HG02678 (cell line): Measurements from ENCODE around the gene PHF14.

Source experiments
- ATAC-seq: cut with Tn5 transposase; IDR thresholded peaks from one replicate; pipeline ENCODE4 v1.9.1; 2021; ENCODE audit warnings: mild to moderate bottlenecking, moderate library complexity; ENCODE audit not compliant: unreplicated experiment

Gene PHF14

DNA sequence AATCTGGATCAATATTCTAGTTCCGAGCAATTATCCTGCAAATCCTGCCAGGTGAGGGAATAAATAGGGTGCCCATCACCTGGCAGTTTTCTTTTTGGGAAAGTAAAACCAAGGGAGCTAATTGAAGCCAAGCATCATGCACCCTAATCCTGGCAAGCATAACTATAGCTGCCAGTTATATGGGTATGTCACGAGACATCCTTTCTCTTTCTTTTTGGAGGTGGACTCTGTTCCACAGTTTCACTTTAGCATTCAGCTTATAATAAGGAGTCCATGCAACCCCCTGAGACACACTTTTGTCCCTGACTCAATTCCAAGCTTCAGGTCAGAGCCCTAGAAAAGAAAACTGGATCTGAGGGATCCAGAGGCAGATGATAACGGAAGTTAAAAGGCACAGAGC is 222.5 kb downstream of the PHF14 start:
- no peak for ATAC-seq

DNA sequence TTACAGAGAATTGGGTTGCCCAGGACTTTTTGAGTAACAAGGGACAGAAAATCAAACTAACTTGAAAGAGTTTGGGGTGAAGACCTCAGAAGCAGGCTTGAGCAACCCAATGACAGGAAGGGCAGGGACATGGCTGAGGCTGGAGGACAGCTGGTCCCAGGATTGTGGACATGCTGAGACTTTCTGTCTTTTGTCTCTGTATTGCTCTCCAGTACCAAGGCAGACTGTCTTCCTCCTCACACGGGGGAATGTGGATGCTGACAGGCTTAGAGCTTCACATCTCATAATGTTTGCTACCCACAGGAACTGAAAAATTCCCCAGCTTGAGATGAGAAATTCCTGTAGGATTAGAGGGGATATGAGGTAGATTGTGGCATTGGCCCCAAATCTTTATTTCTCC is 229.6 kb downstream of the PHF14 start:
- ATAC-seq, result no peak

DNA sequence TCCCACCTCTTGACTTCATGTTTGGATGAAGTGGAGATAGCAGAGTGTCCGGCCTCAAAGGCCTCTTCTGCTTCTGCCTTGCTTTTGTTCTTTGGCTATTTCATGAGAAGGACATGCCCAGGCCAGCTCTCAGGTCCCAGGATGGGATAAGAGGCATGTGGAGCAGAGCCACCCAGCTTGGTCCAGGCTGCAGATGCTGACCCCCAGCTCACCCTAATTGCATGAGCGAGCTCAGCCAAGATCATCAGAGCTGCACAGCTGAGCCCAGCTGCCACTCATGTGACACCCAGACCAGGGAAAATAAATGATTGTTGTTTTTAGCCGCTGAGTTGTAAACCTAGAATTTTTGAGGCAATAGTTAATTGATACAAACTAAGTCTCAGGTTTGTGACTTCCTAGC is 230.0 kb downstream of the PHF14 start:
- no peak for ATAC-seq

DNA sequence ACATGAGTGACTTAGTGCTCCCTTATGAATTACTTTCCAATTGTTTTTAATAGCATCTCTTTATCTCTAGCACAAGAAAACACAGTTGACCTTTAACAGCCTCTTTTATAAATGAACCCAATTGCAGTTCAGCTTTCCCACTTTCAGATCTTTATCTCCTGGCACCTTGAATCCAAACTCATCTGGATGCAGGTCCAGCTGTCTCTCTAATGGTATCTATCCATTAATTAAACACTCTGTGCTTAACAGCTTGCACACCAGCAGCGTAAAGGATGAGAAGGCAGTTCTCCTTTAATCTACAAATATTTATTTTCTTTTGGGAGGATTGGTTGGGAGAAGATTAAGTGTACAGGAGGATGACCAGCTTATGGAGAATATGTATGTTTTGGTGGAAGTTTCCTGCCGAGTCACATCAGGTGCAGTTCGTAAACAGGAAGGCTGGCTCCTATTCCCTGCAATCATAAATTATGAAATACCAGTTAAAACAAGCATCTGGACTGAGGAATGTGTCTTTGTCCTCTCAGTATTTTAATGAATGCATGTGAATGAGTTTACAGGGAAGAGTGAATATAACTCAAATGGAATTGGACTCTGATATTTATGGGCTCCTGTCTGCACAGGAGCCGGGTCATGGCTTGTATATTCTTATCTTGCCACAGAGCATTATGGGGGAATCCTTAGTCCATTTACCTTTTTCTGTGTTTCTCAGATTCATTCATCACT is 232.7 kb downstream of the PHF14 start:
- no peak for ATAC-seq

DNA sequence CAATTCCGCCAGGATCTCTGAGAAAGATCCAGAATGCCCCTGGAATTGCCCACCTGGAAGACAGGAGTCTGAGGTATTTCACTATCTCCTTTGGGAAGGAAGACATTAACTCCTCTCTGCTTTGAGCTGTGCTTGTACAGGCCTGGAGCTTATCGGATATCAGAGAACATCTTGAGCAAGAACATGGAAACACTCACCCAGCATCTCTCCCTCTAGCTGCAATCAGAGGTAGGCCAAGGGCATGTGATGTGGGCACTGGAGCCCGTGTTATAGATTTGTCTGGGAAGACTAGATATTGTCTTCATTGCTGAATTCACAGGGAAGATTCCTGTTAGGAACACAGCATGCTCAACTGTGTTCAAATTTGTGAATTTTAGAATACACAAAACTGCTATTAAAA is 233.9 kb downstream of the PHF14 start:
- ATAC-seq, result no peak

DNA sequence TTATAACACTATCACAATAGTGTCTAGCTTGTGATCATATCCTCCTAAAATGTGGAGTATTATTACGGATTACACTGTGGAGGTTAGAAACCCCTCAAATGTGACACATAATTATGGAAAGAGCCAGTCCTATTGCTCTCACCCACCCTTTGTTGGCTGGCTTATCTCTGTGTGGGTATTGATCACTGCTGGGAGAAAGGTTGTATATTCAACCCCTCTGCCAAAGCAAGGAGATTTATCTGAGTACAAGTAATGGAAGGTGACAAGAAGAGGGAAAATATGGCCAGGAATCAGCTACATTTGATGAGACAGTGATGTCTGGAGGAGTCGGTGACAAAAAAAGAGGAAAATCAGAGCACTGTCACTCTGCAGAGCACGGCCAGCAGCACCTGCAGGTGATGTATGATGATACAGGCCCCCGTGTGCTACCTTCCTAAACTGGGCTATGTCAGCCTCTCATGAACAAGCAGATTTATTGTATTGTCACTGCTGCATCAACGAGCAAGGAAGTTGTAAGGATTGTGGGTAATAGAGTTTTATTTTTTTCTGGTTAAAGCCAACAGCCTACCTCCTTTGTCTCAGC is 235.3 kb downstream of the PHF14 start:
- no peak for ATAC-seq

DNA sequence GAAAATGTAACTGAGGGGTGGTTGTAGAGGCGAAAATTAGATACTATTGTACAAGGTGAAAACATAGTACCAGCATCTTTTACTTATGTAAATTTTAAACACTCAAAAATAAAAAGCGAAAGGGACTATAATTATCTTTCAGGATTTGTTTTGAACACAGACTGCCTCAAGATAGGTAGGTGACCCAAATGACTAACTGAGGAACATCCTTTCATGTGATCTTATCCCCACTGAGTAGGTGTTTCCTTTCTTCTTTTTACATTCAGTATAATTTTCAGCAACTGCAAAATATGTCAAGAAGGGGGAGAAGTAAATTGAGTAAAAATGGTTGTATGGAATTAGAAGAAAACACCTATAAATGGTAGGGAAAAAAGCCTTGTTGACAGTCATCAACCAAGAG is 236.7 kb downstream of the PHF14 start:
- ATAC-seq, result no peak

DNA sequence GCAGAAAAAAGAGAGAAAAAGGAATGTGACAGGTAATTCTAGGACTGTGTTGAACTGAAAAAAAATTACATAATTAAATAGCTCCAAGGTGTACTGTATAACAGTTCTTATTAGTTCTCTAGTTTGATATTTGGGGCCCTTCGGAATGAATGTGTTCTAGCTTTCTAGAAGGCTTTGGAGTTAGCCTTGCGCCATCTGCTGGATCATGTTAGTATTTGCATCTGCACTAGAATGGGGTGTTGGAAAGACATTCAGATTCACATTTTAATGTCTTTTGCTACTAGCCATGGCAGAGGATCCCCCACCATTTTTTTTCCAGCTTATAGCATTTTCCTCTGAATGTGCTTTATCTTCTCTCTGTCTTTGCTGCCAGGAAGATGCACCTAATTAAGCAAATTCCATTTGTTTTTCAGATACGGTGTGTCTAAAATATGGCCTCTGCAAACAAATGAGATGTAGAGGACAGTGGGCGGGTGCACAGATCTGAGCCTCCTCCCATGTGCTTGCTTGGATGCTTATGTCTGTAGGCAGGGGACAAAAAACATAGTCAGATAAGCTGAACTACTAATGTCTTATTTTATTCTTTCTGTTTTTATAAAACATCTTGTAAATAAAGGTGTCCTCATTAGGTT is 238.5 kb downstream of the PHF14 start:
- ATAC-seq, result peak; percentile 85

DNA sequence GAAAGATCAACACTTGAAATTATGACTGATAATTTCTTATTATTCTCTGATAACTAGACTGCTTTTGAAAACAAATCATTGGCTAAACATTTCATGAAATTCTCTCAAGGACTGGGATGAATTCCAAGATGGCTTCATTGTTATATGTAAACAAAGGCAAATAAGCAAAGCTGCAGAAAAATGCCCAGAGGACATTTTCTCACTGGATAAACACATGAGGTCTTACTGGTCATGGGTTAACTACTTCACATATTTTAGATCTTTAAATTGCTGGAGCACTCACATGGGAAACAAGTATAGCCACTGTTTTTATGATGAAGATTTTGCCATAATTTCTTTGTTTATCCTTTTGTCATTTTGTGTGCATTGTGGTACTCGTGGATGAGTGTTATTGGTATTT is 239.1 kb downstream of the PHF14 start:
- no peak for ATAC-seq

DNA sequence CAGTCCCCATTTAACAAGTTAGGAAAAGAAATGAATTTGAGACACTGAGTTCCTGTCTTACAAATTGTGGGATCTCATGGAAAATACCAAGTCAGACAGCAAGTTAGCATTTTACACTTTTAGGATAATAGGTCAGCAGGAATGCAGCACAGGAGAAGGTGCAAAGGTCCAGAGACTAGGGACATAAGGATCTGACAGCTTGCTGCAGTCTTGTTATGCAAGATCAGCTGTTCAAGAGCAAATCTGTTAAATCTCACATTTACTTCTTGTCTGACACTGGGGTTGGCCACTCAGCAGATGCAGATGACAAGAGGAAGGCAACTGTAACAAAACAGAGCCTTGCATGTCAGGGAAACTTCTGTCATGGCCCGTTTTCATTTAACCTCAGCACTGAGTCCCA is 239.6 kb downstream of the PHF14 start:
- no peak for ATAC-seq

DNA sequence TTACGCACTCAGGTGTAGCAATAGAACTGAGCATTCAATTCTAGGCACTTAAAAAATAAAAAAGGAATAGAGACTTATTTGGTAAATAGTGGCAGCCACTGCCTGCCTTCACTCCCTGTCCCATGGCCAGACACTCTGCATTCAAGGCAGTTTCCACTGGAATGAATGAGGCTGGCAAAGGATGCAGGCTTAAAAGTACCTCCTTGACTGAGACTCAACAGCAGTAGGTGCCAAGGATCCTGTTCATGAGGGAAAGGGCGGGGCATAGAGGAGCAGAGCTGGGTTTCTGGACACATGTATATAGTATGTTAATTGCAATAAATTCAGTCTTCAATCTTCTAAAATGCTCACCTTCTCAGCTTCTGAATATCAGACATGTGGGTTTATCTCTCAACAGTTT is 242.6 kb downstream of the PHF14 start:
- ATAC-seq, result no peak

DNA sequence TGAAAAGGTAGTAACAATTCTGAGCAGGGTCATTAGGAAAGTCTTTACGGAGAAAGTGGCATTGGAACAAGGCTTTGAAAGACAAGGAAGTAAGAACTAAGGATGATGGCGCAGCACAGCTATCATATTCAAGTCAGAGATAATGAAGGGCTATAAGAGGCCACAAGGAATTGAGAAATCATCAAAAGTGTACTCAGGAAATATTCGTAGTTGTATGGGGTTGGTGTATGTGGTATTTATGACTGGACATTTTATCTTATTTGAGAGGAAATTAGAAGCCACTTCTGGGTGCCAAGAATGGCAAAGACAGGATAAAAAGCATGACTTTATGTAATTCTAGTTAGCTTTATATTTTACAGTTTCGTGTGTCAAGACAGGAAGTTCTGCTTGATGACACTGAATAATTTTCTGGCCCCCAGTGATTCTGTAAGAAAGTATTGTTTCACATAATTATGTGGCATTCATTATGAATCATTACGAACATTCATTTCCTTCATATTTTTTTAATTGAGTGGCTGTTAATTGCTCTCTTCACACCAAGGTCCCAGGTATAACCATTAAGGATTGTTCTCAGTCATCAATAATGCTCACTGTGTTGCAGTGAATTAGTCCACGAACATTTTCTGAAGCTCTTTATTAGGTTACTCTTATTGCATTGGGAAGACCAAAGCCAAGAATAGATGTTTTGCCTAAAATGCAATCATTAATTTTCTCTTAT is 244.3 kb downstream of the PHF14 start:
- ATAC-seq, result no peak
